ENCODE measurements around the gene SETBP1.
A peak's percentile ranks its signal among the peaks of the same experiment; 100 is the strongest.

SETBP1 gene

GRCh38 chr18:44680273-44681075 lies at the start of gene SETBP1:
SETBP1 (plus strand) TSS chr18:44680888; CDS start chr18:44701347, 20,459 bp downstream.
- DNase-seq (ENCODE audit: low read depth) = peak; percentile 17

GRCh38 chr18:44632469-44633145 lies 48.1 kb upstream of the SETBP1 start:
- DNase-seq (ENCODE audit: low read depth) = no peak

GRCh38 chr18:44635546-44635945 lies 45.1 kb upstream of the SETBP1 start:
- no peak for DNase-seq (ENCODE audit: low read depth)

GRCh38 chr18:44636241-44636640 lies 44.4 kb upstream of the SETBP1 start:
- no peak for DNase-seq (ENCODE audit: low read depth)

GRCh38 chr18:44637210-44638033 lies 43.3 kb upstream of the SETBP1 start:
- no peak for DNase-seq (ENCODE audit: low read depth)

- no peak for DNase-seq (ENCODE audit: low read depth)
Observed at GRCh38 chr18:44638034-44638540, 42.6 kb upstream of the SETBP1 start.

- no peak for DNase-seq (ENCODE audit: low read depth)
Observed at GRCh38 chr18:44638811-44639210, 41.9 kb upstream of the SETBP1 start.

GRCh38 chr18:44643004-44643403 lies 37.7 kb upstream of the SETBP1 start:
- no peak for DNase-seq (ENCODE audit: low read depth)

GRCh38 chr18:44651478-44651877 lies 29.2 kb upstream of the SETBP1 start:
- no peak for DNase-seq (ENCODE audit: low read depth)

GRCh38 chr18:44651918-44652572 lies 28.6 kb upstream of the SETBP1 start:
- DNase-seq (ENCODE audit: low read depth) = no peak

- DNase-seq (ENCODE audit: low read depth) = no peak
Observed at GRCh38 chr18:44652722-44653121, 28.0 kb upstream of the SETBP1 start.

- DNase-seq (ENCODE audit: low read depth) = no peak
Observed at GRCh38 chr18:44654573-44654972, 26.1 kb upstream of the SETBP1 start.

- no peak for DNase-seq (ENCODE audit: low read depth)
Observed at GRCh38 chr18:44655435-44655834, 25.3 kb upstream of the SETBP1 start.

- DNase-seq (ENCODE audit: low read depth) = no peak
Observed at GRCh38 chr18:44659771-44660170, 20.9 kb upstream of the SETBP1 start.

GRCh38 chr18:44668270-44668975 lies 12.3 kb upstream of the SETBP1 start:
- DNase-seq (ENCODE audit: low read depth) = no peak

GRCh38 chr18:44671914-44672313 lies 8.8 kb upstream of the SETBP1 start:
- no peak for DNase-seq (ENCODE audit: low read depth)

- no peak for DNase-seq (ENCODE audit: low read depth)
Observed at GRCh38 chr18:44672506-44672905, 8.2 kb upstream of the SETBP1 start.

- DNase-seq (ENCODE audit: low read depth) = no peak
Observed at GRCh38 chr18:44673256-44673880, 7.3 kb upstream of the SETBP1 start.

GRCh38 chr18:44677933-44678332 lies 2.8 kb upstream of the SETBP1 start:
- DNase-seq (ENCODE audit: low read depth) = no peak

GRCh38 chr18:44678725-44679055 lies 2.0 kb upstream of the SETBP1 start:
- DNase-seq (ENCODE audit: low read depth) = no peak
